PC-3 (cell line): ENCODE measurements around the gene SIRPB2. TPM values are rescaled to one million over a fixed set of nuclear protein-coding genes. Genes with fewer than 3 reads are reported as not detected.
A peak's percentile ranks its signal among the peaks of the same experiment; 100 is the strongest.

Experiments
- ATAC-seq: fragments of 200-7000 bp; cut with Tn5 transposase; 2 replicates; pipeline ENCODE4 v1.9.1; 2020; ENCODE audit warnings: mild to moderate bottlenecking, moderate library complexity
- BruUV-seq: library from RNA; stranded (reverse); fragments of 400-500 nt; replicated peaks from 2 replicates; lab custom pipeline; 2021; lab: Mats Ljungman, UMichigan
- CTCF ChIA-PET: fragments of 300-600 bp; sonication (Branson Sonifier 250); formaldehyde crosslinking; loops from one replicate; lab custom pipeline; 2022; ENCODE audit warnings: antibody characterized with exemption; lab: Charles Lee
- POLR2A ChIA-PET: fragments of 300-600 bp; sonication (Branson Sonifier 250); formaldehyde crosslinking; loops from one replicate; lab custom pipeline; 2022; ENCODE audit warnings: antibody characterized with exemption; ENCODE audit not compliant: unreplicated experiment; lab: Charles Lee
- DNase-seq: peaks from one replicate; pipeline ENCODE4 v3.0.0-alpha.2; 2015
- H2AFZ ChIP-seq: fragments of 300-600 bp; sonication (generic); 2 replicates; pipeline ENCODE4 v1.6.0; 2016; ENCODE audit warnings: antibody characterized with exemption, low read length
- H3F3A ChIP-seq: fragments of 300-600 bp; sonication (generic); one replicate; pipeline ENCODE4 v1.6.0; 2017; ENCODE audit warnings: antibody characterized with exemption, low read length, control low read depth, mild to moderate bottlenecking; ENCODE audit not compliant: unreplicated experiment
- H3K27ac ChIP-seq: fragments of 300-600 bp; sonication (generic); 2 replicates; pipeline ENCODE4 v1.5.1; 2016; ENCODE audit warnings: mild to moderate bottlenecking, low read length
- H3K27me3 ChIP-seq: fragments of 300-600 bp; sonication (generic); 2 replicates; pipeline ENCODE4 v1.6.1; 2016; ENCODE audit warnings: low read length, mixed read lengths
- H3K36me3 ChIP-seq: fragments of 300-600 bp; sonication (generic); 2 replicates; pipeline ENCODE4 v1.6.1; 2016; ENCODE audit warnings: low read depth, mixed run types, low read length, mixed read lengths
- H3K4me1 ChIP-seq: fragments of 300-600 bp; sonication (generic); 2 replicates; pipeline ENCODE4 v1.5.1; 2016; ENCODE audit warnings: low read length; ENCODE audit not compliant: insufficient read depth
- H3K4me2 ChIP-seq: fragments of 300-600 bp; sonication (generic); 2 replicates; pipeline ENCODE4 v1.6.0; 2016; ENCODE audit warnings: low read length
- H3K4me3 ChIP-seq: fragments of 300-600 bp; sonication (generic); 2 replicates; pipeline ENCODE4 v1.5.1; 2016; ENCODE audit warnings: mild to moderate bottlenecking, low read length, mixed read lengths
- H3K79me2 ChIP-seq: fragments of 300-600 bp; sonication (generic); 2 replicates; pipeline ENCODE4 v1.6.1; 2017; ENCODE audit warnings: low read length, mixed read lengths
- H3K9ac ChIP-seq: fragments of 300-600 bp; sonication (generic); 2 replicates; pipeline ENCODE4 v1.6.0; 2016; ENCODE audit warnings: mild to moderate bottlenecking, low read length
- H3K9me2 ChIP-seq: fragments of 300-600 bp; sonication (generic); replicated peaks from 2 replicates; pipeline ENCODE4 v1.6.1; 2016; ENCODE audit warnings: mixed run types, low read length, mixed read lengths
- H3K9me3 ChIP-seq: fragments of 300-600 bp; sonication (generic); 2 replicates; pipeline ENCODE4 v1.6.1; 2016; ENCODE audit warnings: low read length, mixed read lengths
- H4K20me1 ChIP-seq: fragments of 300-600 bp; sonication (generic); 2 replicates; pipeline ENCODE4 v1.6.1; 2016; ENCODE audit warnings: low read length, mixed read lengths
- CTCF ChIP-seq: fragments of 300-600 bp; sonication (generic); conservative IDR thresholded peaks from 2 replicates; pipeline ENCODE4 v1.5.1; 2017; ENCODE audit warnings: antibody characterized with exemption, low read depth, mild to moderate bottlenecking, low read length
- EZH2 ChIP-seq: fragments of 300-600 bp; sonication (generic); IDR thresholded peaks from one replicate; pipeline ENCODE4 v1.6.1; 2017; ENCODE audit warnings: antibody characterized with exemption, mild to moderate bottlenecking, low read length; ENCODE audit not compliant: unreplicated experiment
- EZH2phosphoT487 ChIP-seq: fragments of 300-600 bp; sonication (generic); IDR thresholded peaks from 2 replicates; pipeline ENCODE4 v1.6.1; 2018; ENCODE audit warnings: mild to moderate bottlenecking, antibody characterized with exemption, low read length, borderline replicate concordance
- intact Hi-C: fragments of 100-400 bp; cut with micrococcal nuclease; formaldehyde crosslinking; loops from 2 replicates; pipeline ENCODE4 v1.9.0; 2023
- total RNA-seq: library from RNA; depleted of rRNA; stranded (reverse); fragments of >200 nt; gene quantifications from 2 replicates; pipeline ENCODE4 v1.2.3, GENCODE V29; 2014

SIRPB2 gene
- total RNA-seq, 1 experiment from 2014 or later = 2.1 TPM

DNA sequence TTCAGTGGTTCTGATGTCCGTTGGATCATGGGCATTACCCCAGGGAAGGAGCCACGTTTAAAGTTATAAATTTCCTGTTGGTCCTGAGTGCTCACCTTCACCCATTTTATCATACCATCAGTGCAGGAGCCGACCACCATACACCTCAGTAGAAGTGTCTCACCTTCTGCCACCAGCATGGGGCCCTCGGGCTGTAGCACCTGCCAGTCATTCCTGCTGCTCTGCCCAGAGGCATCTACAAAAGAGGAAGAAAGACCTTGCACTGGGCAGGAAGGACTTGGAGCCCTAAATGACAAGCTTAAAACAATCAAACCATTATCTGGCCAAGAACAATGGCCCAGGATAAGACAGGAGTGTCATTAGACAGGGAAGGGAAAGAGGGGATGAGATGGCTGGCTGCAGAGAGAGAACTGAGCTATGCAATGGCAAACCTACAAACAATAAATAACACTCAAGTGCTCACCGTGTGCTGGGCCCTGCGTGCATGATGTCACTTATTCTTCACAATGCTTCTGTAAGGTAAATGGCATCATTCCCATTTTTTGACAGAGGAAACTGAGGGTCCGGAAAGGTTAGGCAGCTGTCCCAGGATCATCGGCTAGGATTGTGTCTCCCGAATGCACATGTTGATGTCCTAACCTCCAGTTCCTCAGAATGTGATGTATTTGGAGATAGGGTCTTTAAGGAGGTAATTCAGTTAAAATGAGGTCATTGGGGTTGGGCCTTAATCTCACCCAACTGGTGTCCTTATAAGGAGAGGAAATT lies 11.2 kb downstream of the SIRPB2 start:
- CTCF ChIA-PET = no interaction called here
- no peak overlapping the region for H3K4me2 ChIP-seq
- no peaks in the 10 kb centered on the region for H4K20me1 ChIP-seq
- no peak overlapping the region for H3K4me3 ChIP-seq
- H3K27me3 ChIP-seq = no peaks in the 10 kb centered on the region
- no peaks in the 10 kb centered on the region for H3K36me3 ChIP-seq
- H3K9me2 ChIP-seq = no peaks in the 10 kb centered on the region
- H3F3A ChIP-seq = peaks cover 12% of the 10 kb centered on the region
- intact Hi-C loops = no loop called here
- H3K4me1 ChIP-seq = peaks cover 52% of the 10 kb centered on the region
- no peak overlapping the region for H3K9ac ChIP-seq
- POLR2A ChIA-PET = no interaction called here
- DNase-seq = no peak
- no peak overlapping the region for H3K27ac ChIP-seq
- TF ChIP-seq EZH2phosphoT487 (no peak), EZH2 (no peak), CTCF (no peak)
- H2AFZ ChIP-seq = no peak overlapping the region
- H3K9me3 ChIP-seq = no peaks in the 10 kb centered on the region
- no TSS peak for BruUV-seq
- no peak for ATAC-seq
- no peaks in the 10 kb centered on the region for H3K79me2 ChIP-seq

DNA sequence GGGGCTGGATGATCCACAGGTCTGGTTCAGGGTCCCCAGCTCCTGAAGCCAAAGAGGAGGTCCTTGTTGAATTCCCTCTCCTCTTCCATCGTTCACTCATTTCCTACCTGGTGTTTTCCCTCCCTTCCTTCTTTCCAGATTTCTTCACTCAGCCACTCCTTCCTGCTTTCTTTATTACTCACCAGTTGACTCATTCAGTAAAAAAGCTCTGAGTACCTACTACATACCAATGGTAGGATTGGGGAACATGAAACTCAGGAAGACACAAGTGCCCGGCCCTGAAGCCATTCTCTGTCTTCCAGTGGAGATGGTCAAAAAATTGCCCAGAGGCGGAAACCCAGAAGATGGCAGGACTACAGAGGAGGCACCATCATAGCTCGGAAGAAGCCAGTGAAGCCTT lies 12.7 kb downstream of the SIRPB2 start:
- ChIA-PET CTCF (interaction anchor here (0.6 to 2.7 kb wide), 2 partner anchors 12 to 25 kb away, joined by 3 to 17 read pairs; no protein-coding TSS in a partner anchor), POLR2A (no interaction called here)
- Histone ChIP-seq H3K4me3 (peak overlapping the region; percentile 24), H3K9ac (peak overlapping the region; percentile 41; the same call in 1 of the 2 replicates), H3K9me3 (no peaks in the 10 kb centered on the region), H3K79me2 (no peaks in the 10 kb centered on the region), H3F3A (peaks cover 3% of the 10 kb centered on the region), H3K4me1 (peaks cover 43% of the 10 kb centered on the region), H3K27me3 (no peaks in the 10 kb centered on the region), H2AFZ (peak overlapping the region; percentile 40), H4K20me1 (no peaks in the 10 kb centered on the region), H3K36me3 (no peaks in the 10 kb centered on the region), H3K27ac (peak overlapping the region; percentile 85), H3K4me2 (peak overlapping the region; percentile 68), H3K9me2 (no peaks in the 10 kb centered on the region)
- intact Hi-C loops = no loop called here
- ATAC-seq (peak; percentile 91), DNase-seq (peak; percentile 97)
- TF ChIP-seq CTCF (no peak), EZH2 (no peak), EZH2phosphoT487 (no peak)
- BruUV-seq = no TSS peak
